HCT116 (cell line): ENCODE results near the gene LRRC72. TPM values are rescaled to one million over a fixed set of nuclear protein-coding genes. Genes with fewer than 3 reads are reported as not detected.

ENCODE experiments used
- ATAC-seq: fragments of 200-7000 bp; cut with Tn5 transposase; 2 replicates; pipeline ENCODE4 v1.9.1; 2020; ENCODE audit warnings: mild to moderate bottlenecking, moderate library complexity
- BruUV-seq: library from RNA; stranded (reverse); fragments of 400-500 nt; replicated peaks from 2 replicates; lab custom pipeline; 2021; lab: Mats Ljungman, UMichigan
- CTCF ChIA-PET: fragments of 300-600 bp; sonication (Branson Sonifier 250); formaldehyde crosslinking; loops from one replicate; lab custom pipeline; 2021; ENCODE audit warnings: antibody characterized with exemption; lab: Charles Lee
- POLR2A ChIA-PET: fragments of 300-600, 350-600 bp; sonication (Branson Sonifier 250); formaldehyde crosslinking; loops from one replicate; lab custom pipeline; 2021; ENCODE audit warnings: antibody characterized with exemption; lab: Charles Lee
- RAD21 ChIA-PET, 2 experiments: fragments of 300-600 bp; sonication (Branson Sonifier 250); formaldehyde crosslinking; loops; one replicate each; lab custom pipeline; 2023; ENCODE audit warnings: low total read pairs in 2 of 2; ENCODE audit not compliant: uncharacterized antibody in 2 of 2, unreplicated experiment in 2 of 2, low non-redundant PET in 1 of 2; lab: Charles Lee
- DNase-seq: peaks from one replicate; pipeline ENCODE4 v3.0.0-alpha.2; 2010; ENCODE audit warnings: low read depth, low spot score
- H2AFZ ChIP-seq: fragments of 200-600 bp; shearing (Covaris generic), sonication (generic); 2 replicates; pipeline ENCODE4 v1.6.1; 2017; ENCODE audit warnings: low read depth, mixed run types, mixed read lengths, antibody characterized with exemption, low read length; ENCODE audit not compliant: poor library complexity, severe bottlenecking
- H3K27ac ChIP-seq: 2 replicates; pipeline ENCODE4 v1.5.1; 2012; ENCODE audit warnings: low read depth, low read length
- H3K27me3 ChIP-seq: fragments of 200-600 bp; sonication (generic); 2 replicates; pipeline ENCODE4 v1.6.1; 2016; ENCODE audit warnings: mixed run types, low read length, mixed read lengths; ENCODE audit not compliant: insufficient read depth
- H3K36me3 ChIP-seq, 2 experiments: fragments of 200-500 bp in 1 of 2; fragments of 200-600 bp in 1 of 2; sonication (Bioruptor generic) in 1 of 2; sonication (generic) in 1 of 2; 2 replicates each; pipeline versions ENCODE4 v1.5.1 to v1.6.1; 2014 to 2016; ENCODE audit warnings: low read length in 2 of 2, inconsistent platforms in 1 of 2, mixed read lengths in 1 of 2, mixed run types in 1 of 2; ENCODE audit not compliant: insufficient read depth in 2 of 2, control insufficient read depth in 1 of 2
- H3K4me1 ChIP-seq, 2 experiments: fragments of 200-600 bp in 1 of 2; sonication (generic) in 1 of 2; 2 replicates each; pipeline versions ENCODE4 v1.5.1 to v1.6.1; 2012 to 2017; ENCODE audit warnings: low read length in 2 of 2, inconsistent platforms in 1 of 2, mild to moderate bottlenecking in 1 of 2, mixed read lengths in 1 of 2, mixed run types in 1 of 2, moderate library complexity in 1 of 2; ENCODE audit not compliant: insufficient read depth in 2 of 2, control insufficient read depth in 1 of 2
- H3K4me2 ChIP-seq: fragments of 200-600 bp; sonication (generic); 2 replicates; pipeline ENCODE4 v1.6.1; 2017; ENCODE audit warnings: mixed run types, low read length, mixed read lengths
- H3K4me3 ChIP-seq, 2 experiments: fragments of 200-600 bp in 1 of 2; sonication (generic) in 1 of 2; replicated peaks in 1 of 2; 2 replicates each; pipeline ENCODE4 v1.5.1; 2011 to 2016; ENCODE audit warnings: low read length in 2 of 2, control low read depth in 1 of 2, low read depth in 1 of 2, mild to moderate bottlenecking in 1 of 2, mixed read lengths in 1 of 2, mixed run types in 1 of 2
- H3K79me2 ChIP-seq: fragments of 200-600 bp; sonication (generic); 2 replicates; pipeline ENCODE4 v1.6.1; 2017; ENCODE audit warnings: mild to moderate bottlenecking, mixed run types, low read length, moderate library complexity, mixed read lengths; ENCODE audit not compliant: insufficient read depth
- H3K9ac ChIP-seq: fragments of 200-600 bp; sonication (generic); 2 replicates; pipeline ENCODE4 v1.6.1; 2016; ENCODE audit warnings: low read length, mixed read lengths
- H3K9me2 ChIP-seq: fragments of 200-600 bp; sonication (generic), shearing (Covaris generic); 2 replicates; pipeline ENCODE4 v1.6.1; 2017; ENCODE audit warnings: mixed run types, mild to moderate bottlenecking, moderate library complexity; ENCODE audit not compliant: insufficient read depth
- H3K9me3 ChIP-seq, 2 experiments: fragments of 200-500 bp in 1 of 2; fragments of 200-600 bp in 1 of 2; sonication (Bioruptor generic) in 1 of 2; sonication (generic) in 1 of 2; 2 replicates each; pipeline ENCODE4 v1.6.1; 2014 to 2017; ENCODE audit warnings: low read length in 2 of 2, mixed read lengths in 2 of 2, inconsistent platforms in 1 of 2, low read depth in 1 of 2, mild to moderate bottlenecking in 1 of 2, mixed run types in 1 of 2, moderate library complexity in 1 of 2; ENCODE audit not compliant: control insufficient read depth in 1 of 2, insufficient read depth in 1 of 2
- H4K20me1 ChIP-seq: fragments of 200-600 bp; sonication (generic), shearing (Covaris generic); 2 replicates; pipeline ENCODE4 v1.6.1; 2017; ENCODE audit warnings: mixed run types, mild to moderate bottlenecking, moderate library complexity; ENCODE audit not compliant: insufficient read depth
- CTCF ChIP-seq, 3 experiments: fragments of 200-600 bp in 1 of 3; sonication (generic) in 1 of 3; IDR thresholded peaks in 2 of 3; conservative IDR thresholded peaks in 1 of 3; 2 replicates each; pipeline ENCODE4 v1.5.1; 2012 to 2017; ENCODE audit warnings: low read depth in 2 of 3, low read length in 2 of 3, antibody characterized with exemption in 1 of 3, borderline replicate concordance in 1 of 3, control low read depth in 1 of 3, mild to moderate bottlenecking in 1 of 3, mixed read lengths in 1 of 3, mixed run types in 1 of 3, moderate library complexity in 1 of 3; ENCODE audit not compliant: insufficient read depth in 1 of 3
- EGR1 ChIP-seq: IDR thresholded peaks from 2 replicates; pipeline ENCODE4 v1.6.1; 2012; ENCODE audit warnings: low read depth
- FOSL1 ChIP-seq: IDR thresholded peaks from 2 replicates; pipeline ENCODE4 v1.6.1; 2012; ENCODE audit warnings: low read depth
- RAD21 ChIP-seq: IDR thresholded peaks from 2 replicates; pipeline ENCODE4 v1.6.1; 2012; ENCODE audit warnings: low read depth, mild to moderate bottlenecking
- REST ChIP-seq: IDR thresholded peaks from 2 replicates; pipeline ENCODE4 v1.6.1; 2012; ENCODE audit warnings: low read depth
- SP1 ChIP-seq: IDR thresholded peaks from 2 replicates; pipeline ENCODE4 v1.6.1; 2012; ENCODE audit warnings: low read depth
- SRF ChIP-seq: IDR thresholded peaks from 2 replicates; pipeline ENCODE4 v1.6.1; 2012; ENCODE audit warnings: low read depth
- TCF7L2 ChIP-seq: IDR thresholded peaks from 2 replicates; pipeline ENCODE4 v1.7.0; 2011; ENCODE audit warnings: borderline replicate concordance, inconsistent platforms; ENCODE audit not compliant: insufficient read depth, insufficient read length; ENCODE audit errors: extremely low read depth
- YY1 ChIP-seq: IDR thresholded peaks from 2 replicates; pipeline ENCODE4 v1.6.1; 2011; ENCODE audit warnings: low read length, low read depth, moderate library complexity, mild to moderate bottlenecking; ENCODE audit not compliant: insufficient replicate concordance; ENCODE audit errors: extremely low read depth
- ZFX ChIP-seq: fragments of 450-650 bp; IDR thresholded peaks from 2 replicates; pipeline ENCODE4 v1.6.1; 2017
- ZNF274 ChIP-seq: fragments of 200-500 bp; sonication (Bioruptor generic); IDR thresholded peaks from 2 replicates; pipeline ENCODE4 v1.6.1; 2014; ENCODE audit warnings: mild to moderate bottlenecking, low read depth, low read length, inconsistent platforms
- intact Hi-C: fragments of 100-400 bp; cut with micrococcal nuclease; formaldehyde crosslinking; loops from 2 replicates; pipeline ENCODE4 v1.10.0; 2022
- total RNA-seq: library from RNA; stranded (reverse); gene quantifications from one replicate; pipeline ENCODE4 v1.2.1, GENCODE V29; 2021; ENCODE audit not compliant: unreplicated experiment

Gene LRRC72
- total RNA-seq, 1 experiment from 2014 or later, result not detected

- Histone ChIP-seq H3K9me2 (no peaks in the 10 kb centered on the region), H3K4me3 (no peak overlapping the region), H2AFZ (no peak overlapping the region), H3K9ac (no peak overlapping the region), H3K36me3 (peaks cover 17 to 26% of the 10 kb centered on the region in 2 experiments), H3K27me3 (no peaks in the 10 kb centered on the region), H4K20me1 (no peaks in the 10 kb centered on the region), H3K27ac (no peak overlapping the region), H3K79me2 (no peaks in the 10 kb centered on the region), H3K9me3 (no peaks in the 10 kb centered on the region), H3K4me1 (0 out of 4 replicates have a peak, but pooled peaks cover 0 to 7% of the 10 kb centered on the region in 2 experiments), H3K4me2 (no peak overlapping the region)
- DNase-seq (no peak), ATAC-seq (no peak)
- intact Hi-C loops, result no loop called here
- ChIA-PET CTCF (no interaction called here), POLR2A (no interaction called here), RAD21 (no interaction called here)
- TF ChIP-seq CTCF (IDR thresholded peaks at IDR 0.05 in 2 of 3, conservative IDR thresholded peaks at IDR 0.05 in 1 of 3; ENCODE audit: borderline replicate concordance in 1 of 3, insufficient read depth in 1 of 3, low read depth in 2 of 3, low read length in 2 of 3) (no peak), FOSL1 (0 out of 2 replicates have a peak, but pooled peaks have one; percentile 12)
- BruUV-seq, result no TSS peak
Observed at GRCh38 chr7:16619979-16620408, 93.4 kb downstream of the LRRC72 start.

- peaks cover 13% of the 10 kb centered on the region in 2 experiments; a peak in 2 of 4 replicates for H3K36me3 ChIP-seq
- no peak overlapping the region for H2AFZ ChIP-seq
- DNase-seq (no peak), ATAC-seq (no peak)
- H3K9ac ChIP-seq, result no peak overlapping the region
- intact Hi-C loops, result no loop called here
- H3K4me3 ChIP-seq, result no peak overlapping the region
- no peaks in the 10 kb centered on the region for H4K20me1 ChIP-seq
- no peaks in the 10 kb centered on the region for H3K27me3 ChIP-seq
- no peaks in the 10 kb centered on the region for H3K9me3 ChIP-seq
- ChIA-PET POLR2A (no interaction called here), CTCF (no interaction called here), RAD21 (no interaction called here)
- BruUV-seq, result no TSS peak
- H3K79me2 ChIP-seq, result no peaks in the 10 kb centered on the region
- no peak overlapping the region for H3K27ac ChIP-seq
- H3K4me2 ChIP-seq, result no peak overlapping the region
- no peaks in the 10 kb centered on the region for H3K4me1 ChIP-seq
- no peaks in the 10 kb centered on the region for H3K9me2 ChIP-seq
- no peak for TF ChIP-seq ZNF274
- no peak for TF ChIP-seq RAD21
- TF ChIP-seq TCF7L2, result no peak
- TF ChIP-seq EGR1, result no peak
- TF ChIP-seq SRF, result no peak
- TF ChIP-seq SP1, result no peak
- TF ChIP-seq CTCF (IDR thresholded peaks at IDR 0.05 in 2 of 3, conservative IDR thresholded peaks at IDR 0.05 in 1 of 3; ENCODE audit: borderline replicate concordance in 1 of 3, insufficient read depth in 1 of 3, low read depth in 2 of 3, low read length in 2 of 3), result no peak
- TF ChIP-seq ZFX, result no peak
- TF ChIP-seq YY1, result no peak
- no peak for TF ChIP-seq REST
Observed at GRCh38 chr7:16626388-16626787, 99.8 kb downstream of the LRRC72 start.
